ENCODE results near the gene CRYL1. TPM values are rescaled to one million over a fixed set of nuclear protein-coding genes. Genes with fewer than 3 reads are reported as not detected.

CRYL1 gene
- total RNA-seq, 1 donor from 2014 or later, result 3.6 TPM

DNA sequence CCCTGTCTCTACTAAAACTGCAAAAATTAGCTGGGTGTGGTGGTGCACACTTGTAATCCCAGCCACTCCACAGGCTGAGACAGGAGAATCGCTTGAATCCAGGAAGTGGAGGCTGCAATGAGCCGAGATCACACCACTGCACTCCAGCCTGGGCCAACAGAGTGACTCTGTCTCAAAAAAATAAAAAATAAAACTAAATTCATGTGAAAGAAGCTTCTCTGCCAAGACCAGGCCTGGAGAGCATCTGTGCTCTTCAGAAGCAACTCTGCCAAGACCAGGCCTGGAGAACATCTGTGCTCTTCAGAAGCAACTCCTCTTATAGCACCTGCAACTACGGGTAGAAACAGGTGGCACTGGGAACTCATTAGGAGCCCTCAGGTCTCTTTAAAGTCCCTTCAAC is 37.7 kb downstream of the CRYL1 start:
- Histone ChIP-seq H3K27me3 (no peaks in the 10 kb centered on the region), H3K9me3 (ENCODE audit: low read depth) (no peaks in the 10 kb centered on the region), H3K9ac (no peak overlapping the region), H3K4me2 (no peak overlapping the region), H3K36me3 (no peaks in the 10 kb centered on the region), H3K79me2 (ENCODE audit: low read depth) (no peaks in the 10 kb centered on the region), H3K4me3 (no peak overlapping the region), H4K20me1 (ENCODE audit: low read depth) (no peaks in the 10 kb centered on the region), H3K4me1 (no peaks in the 10 kb centered on the region), H3F3A (ENCODE audit: low read depth) (no peaks in the 10 kb centered on the region), H3K27ac (no peak overlapping the region), H2AFZ (replicated peaks) (no peak overlapping the region)
- Mint-ChIP-seq H3K4me1 (no peaks in the 10 kb centered on the region), H3K27me3 (ENCODE audit: insufficient read depth, low read depth) (peaks cover 3% of the 10 kb centered on the region), H3K4me3 (no peak overlapping the region), H3K27ac (no peak overlapping the region), H3K9me3 (no peaks in the 10 kb centered on the region), H3K36me3 (no peaks in the 10 kb centered on the region)
- TF ChIP-seq, protein P1, sequence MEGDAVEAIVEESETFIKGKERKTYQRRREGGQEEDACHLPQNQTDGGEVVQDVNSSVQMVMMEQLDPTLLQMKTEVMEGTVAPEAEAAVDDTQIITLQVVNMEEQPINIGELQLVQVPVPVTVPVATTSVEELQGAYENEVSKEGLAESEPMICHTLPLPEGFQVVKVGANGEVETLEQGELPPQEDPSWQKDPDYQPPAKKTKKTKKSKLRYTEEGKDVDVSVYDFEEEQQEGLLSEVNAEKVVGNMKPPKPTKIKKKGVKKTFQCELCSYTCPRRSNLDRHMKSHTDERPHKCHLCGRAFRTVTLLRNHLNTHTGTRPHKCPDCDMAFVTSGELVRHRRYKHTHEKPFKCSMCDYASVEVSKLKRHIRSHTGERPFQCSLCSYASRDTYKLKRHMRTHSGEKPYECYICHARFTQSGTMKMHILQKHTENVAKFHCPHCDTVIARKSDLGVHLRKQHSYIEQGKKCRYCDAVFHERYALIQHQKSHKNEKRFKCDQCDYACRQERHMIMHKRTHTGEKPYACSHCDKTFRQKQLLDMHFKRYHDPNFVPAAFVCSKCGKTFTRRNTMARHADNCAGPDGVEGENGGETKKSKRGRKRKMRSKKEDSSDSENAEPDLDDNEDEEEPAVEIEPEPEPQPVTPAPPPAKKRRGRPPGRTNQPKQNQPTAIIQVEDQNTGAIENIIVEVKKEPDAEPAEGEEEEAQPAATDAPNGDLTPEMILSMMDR (IDR thresholded peaks at IDR 0.05), result no peak
- TF ChIP-seq EZH2 (IDR thresholded peaks at IDR 0.05) (no peak), EZH2phosphoT487 (IDR thresholded peaks at IDR 0.05) (no peak)
- no peak for DNase-seq (ENCODE audit: low spot score)

DNA sequence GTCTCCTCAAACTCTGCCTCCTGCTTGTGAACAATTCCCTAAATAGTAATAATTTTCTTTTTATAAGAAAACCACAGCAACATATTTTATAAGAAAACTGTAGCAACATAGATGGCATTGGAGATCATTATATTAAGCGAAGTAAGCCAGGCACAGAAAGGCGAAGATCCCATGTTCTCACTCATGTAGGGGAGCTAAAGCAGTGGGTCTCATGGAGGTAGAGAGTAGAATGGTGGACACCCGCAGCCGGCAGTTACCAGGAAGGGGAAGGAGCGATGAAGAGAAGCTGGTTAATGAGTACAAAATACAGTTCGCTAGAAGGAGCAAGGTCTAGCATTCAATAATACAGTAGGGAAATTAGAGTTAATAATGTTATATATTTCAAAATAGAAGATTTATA is 42.9 kb downstream of the CRYL1 start:
- H3K9me3 Mint-ChIP-seq, result no peaks in the 10 kb centered on the region
- no peak overlapping the region for H3K4me2 ChIP-seq
- H3K27ac Mint-ChIP-seq, result no peak overlapping the region
- TF ChIP-seq EZH2 (IDR thresholded peaks at IDR 0.05), result no peak
- TF ChIP-seq, protein P1 (IDR thresholded peaks at IDR 0.05), result no peak
- TF ChIP-seq EZH2phosphoT487 (IDR thresholded peaks at IDR 0.05), result no peak
- H3K27me3 ChIP-seq, result no peaks in the 10 kb centered on the region
- H4K20me1 ChIP-seq (ENCODE audit: low read depth), result no peaks in the 10 kb centered on the region
- H3F3A ChIP-seq (ENCODE audit: low read depth), result no peaks in the 10 kb centered on the region
- no peak for DNase-seq (ENCODE audit: low spot score)
- H3K36me3 Mint-ChIP-seq, result no peaks in the 10 kb centered on the region
- no peak overlapping the region for H2AFZ ChIP-seq (replicated peaks)
- H3K4me1 Mint-ChIP-seq, result peaks cover 4% of the 10 kb centered on the region
- no peaks in the 10 kb centered on the region for H3K4me1 ChIP-seq
- H3K79me2 ChIP-seq (ENCODE audit: low read depth), result no peaks in the 10 kb centered on the region
- H3K4me3 ChIP-seq, result no peak overlapping the region
- no peak overlapping the region for H3K27ac ChIP-seq
- H3K9me3 ChIP-seq (ENCODE audit: low read depth), result no peaks in the 10 kb centered on the region
- H3K27me3 Mint-ChIP-seq (ENCODE audit: insufficient read depth, low read depth), result peaks cover 2% of the 10 kb centered on the region
- no peak overlapping the region for H3K9ac ChIP-seq
- H3K4me3 Mint-ChIP-seq, result no peak overlapping the region
- H3K36me3 ChIP-seq, result no peaks in the 10 kb centered on the region

DNA sequence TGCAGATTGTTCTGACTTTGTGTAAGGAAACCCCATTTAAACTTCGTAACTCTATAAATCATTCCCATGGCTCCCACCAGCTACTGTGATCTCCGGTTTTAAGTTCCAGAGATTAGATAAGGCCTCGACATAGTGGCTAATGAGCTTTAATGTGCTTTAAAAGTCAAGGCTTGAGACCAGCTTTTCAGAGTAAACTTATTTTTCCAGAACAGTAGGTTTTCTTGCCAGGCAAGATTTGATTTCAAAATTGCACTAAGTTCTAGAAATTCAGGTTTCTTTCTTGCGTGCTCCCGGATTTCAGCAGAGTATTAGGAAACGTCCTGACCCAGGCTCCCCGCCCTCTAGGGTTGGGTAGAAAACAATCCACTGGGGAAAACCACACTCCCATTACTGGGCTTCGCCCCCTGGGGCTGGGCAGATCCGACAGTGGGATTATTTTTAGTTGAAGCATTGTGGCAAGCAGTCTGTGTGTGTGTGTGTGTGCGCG is 43.3 kb downstream of the CRYL1 start:
- Histone ChIP-seq H2AFZ (replicated peaks) (no peak overlapping the region), H4K20me1 (ENCODE audit: low read depth) (no peaks in the 10 kb centered on the region), H3K9ac (no peak overlapping the region), H3K27ac (no peak overlapping the region), H3K4me1 (no peaks in the 10 kb centered on the region), H3F3A (ENCODE audit: low read depth) (no peaks in the 10 kb centered on the region), H3K4me2 (no peak overlapping the region), H3K9me3 (ENCODE audit: low read depth) (no peaks in the 10 kb centered on the region), H3K27me3 (no peaks in the 10 kb centered on the region), H3K79me2 (ENCODE audit: low read depth) (no peaks in the 10 kb centered on the region), H3K36me3 (no peaks in the 10 kb centered on the region), H3K4me3 (no peak overlapping the region)
- H3K4me1 Mint-ChIP-seq, result peaks cover 4% of the 10 kb centered on the region
- no peak overlapping the region for H3K4me3 Mint-ChIP-seq
- H3K27me3 Mint-ChIP-seq (ENCODE audit: insufficient read depth, low read depth), result peaks cover 2% of the 10 kb centered on the region
- TF ChIP-seq EZH2 (IDR thresholded peaks at IDR 0.05) (no peak), EZH2phosphoT487 (IDR thresholded peaks at IDR 0.05) (no peak)
- TF ChIP-seq, protein P1 (IDR thresholded peaks at IDR 0.05), result no peak
- no peaks in the 10 kb centered on the region for H3K9me3 Mint-ChIP-seq
- no peak overlapping the region for H3K27ac Mint-ChIP-seq
- no peak for DNase-seq (ENCODE audit: low spot score)
- no peaks in the 10 kb centered on the region for H3K36me3 Mint-ChIP-seq

All from neural progenitor cell (in vitro differentiated cells).